K562 (cell line): ENCODE data around the gene SMYD1. TPM values are rescaled to one million over a fixed set of nuclear protein-coding genes. Genes with fewer than 3 reads are reported as not detected.

Experiments
- ATAC-seq: fragments of 200-7000 bp; cut with Tn5 transposase; 3 replicates; pipeline ENCODE4 v1.9.1; 2020; ENCODE audit warnings: moderate library complexity
- BruUV-seq: library from RNA; stranded (reverse); fragments of 400-500 nt; replicated peaks from 2 replicates; lab custom pipeline; 2021; lab: Mats Ljungman, UMichigan
- CTCF ChIA-PET: fragments of 300-600 bp; formaldehyde crosslinking; extraction: SDS; loops from one replicate; lab custom pipeline; 2021; ENCODE audit warnings: low intra/inter-chr PET ratio; lab: Yijun Ruan, JAX
- POLR2A ChIA-PET: fragments of 300-600, 350-650 bp; sonication (Branson Sonifier 250); formaldehyde crosslinking; extraction: SDS; loops from one replicate; lab custom pipeline; 2021; ENCODE audit warnings: antibody characterized with exemption, inconsistent platforms; lab: Yijun Ruan, JAX
- DNase-seq, 4 experiments: peaks; one replicate each; pipeline versions ENCODE4 v3.0.0 to v3.0.0-alpha.2; 2011 to 2018; ENCODE audit warnings: low spot score in 3 of 4, mixed read lengths in 3 of 4; ENCODE audit errors: extremely low read depth in 1 of 4
- FAIRE-seq: peaks from 2 replicates; lab custom pipeline; 2011; peaks lifted over from hg19 to GRCh38; lab: Jason Lieb, UNC
- H2AFZ ChIP-seq: 2 replicates; pipeline ENCODE4 v1.6.0; 2011; ENCODE audit warnings: low read depth, low read length, control low read depth, inconsistent platforms
- H3K27ac ChIP-seq: fragments of 200-600 bp; 3 replicates; pipeline ENCODE4 v1.8.0; 2011; ENCODE audit warnings: low read depth, mild to moderate bottlenecking, control low read depth, inconsistent platforms, low read length, moderate library complexity, mixed read lengths; ENCODE audit errors: extremely low read depth
- H3K27me3 ChIP-seq, 2 experiments: fragments of 300-600 bp in 1 of 2; 2 replicates in 1 of 2; 3 replicates in 1 of 2; pipeline versions ENCODE4 v1.6.0 to v1.8.0; 2011; ENCODE audit warnings: inconsistent platforms in 2 of 2, low read length in 2 of 2, mild to moderate bottlenecking in 1 of 2, mixed read lengths in 1 of 2, moderate library complexity in 1 of 2; ENCODE audit not compliant: control insufficient read depth in 2 of 2, insufficient read depth in 2 of 2
- H3K36me3 ChIP-seq: fragments of 300-600 bp; 3 replicates; pipeline ENCODE4 v1.8.0; 2011; ENCODE audit warnings: mild to moderate bottlenecking, low read length, inconsistent platforms; ENCODE audit not compliant: control insufficient read depth, insufficient read depth
- H3K4me1 ChIP-seq, 2 experiments: fragments of 200-600 bp in 1 of 2; replicated peaks in 1 of 2; 2 replicates in 1 of 2; 3 replicates in 1 of 2; pipeline versions ENCODE4 v1.5.1 to v1.8.0; 2011; ENCODE audit warnings: inconsistent platforms in 2 of 2, low read length in 2 of 2, mild to moderate bottlenecking in 1 of 2, mixed read lengths in 1 of 2, moderate library complexity in 1 of 2; ENCODE audit not compliant: control insufficient read depth in 2 of 2, insufficient read depth in 2 of 2
- H3K4me2 ChIP-seq: 2 replicates; pipeline ENCODE4 v1.6.1; 2011; ENCODE audit warnings: low read length, control low read depth, inconsistent platforms, mixed read lengths; ENCODE audit not compliant: insufficient read depth
- H3K4me3 ChIP-seq: fragments of 200-600 bp; sonication (generic), shearing (Covaris generic); 2 replicates; pipeline ENCODE4 v1.5.1; 2016; ENCODE audit warnings: control low read depth, inconsistent platforms
- H3K79me2 ChIP-seq: fragments of 200-600 bp; 3 replicates; pipeline ENCODE4 v1.8.0; 2011; ENCODE audit warnings: low read length, inconsistent platforms; ENCODE audit not compliant: control insufficient read depth, insufficient read depth
- H3K9ac ChIP-seq, 2 experiments: 2 replicates each; pipeline versions ENCODE4 v1.6.0 to v1.6.1; 2011; ENCODE audit warnings: low read depth in 2 of 2, low read length in 2 of 2, control low read depth in 1 of 2, inconsistent platforms in 1 of 2, mild to moderate bottlenecking in 1 of 2, mixed read lengths in 1 of 2; ENCODE audit not compliant: insufficient read depth in 1 of 2
- H3K9me1 ChIP-seq: one replicate; pipeline ENCODE4 v1.6.0; 2011; ENCODE audit warnings: inconsistent platforms, mild to moderate bottlenecking, low read length, moderate library complexity; ENCODE audit not compliant: control insufficient read depth, insufficient read depth
- H3K9me3 ChIP-seq: replicated peaks from 2 replicates; pipeline ENCODE4 v1.5.1; 2011; ENCODE audit warnings: low read depth, low read length, inconsistent platforms; ENCODE audit not compliant: control insufficient read depth, insufficient read depth
- H4K20me1 ChIP-seq: replicated peaks from 2 replicates; pipeline ENCODE4 v1.6.1; 2011; ENCODE audit warnings: low read length, inconsistent platforms, mixed read lengths; ENCODE audit not compliant: control insufficient read depth, insufficient read depth
- BCLAF1 ChIP-seq, 2 experiments: fragments of 450-650 bp in 1 of 2; IDR thresholded peaks; 2 replicates each; pipeline ENCODE4 v1.6.1; 2011 to 2017; ENCODE audit warnings: low read depth in 2 of 2, antibody characterized with exemption in 1 of 2, borderline replicate concordance in 1 of 2, low read length in 1 of 2, mild to moderate bottlenecking in 1 of 2, mixed read lengths in 1 of 2; ENCODE audit not compliant: control insufficient read depth in 1 of 2
- EZH2 ChIP-seq: IDR thresholded peaks from 2 replicates; pipeline ENCODE4 v1.6.1; 2012; ENCODE audit warnings: low read depth, mild to moderate bottlenecking, inconsistent platforms, low read length, borderline replicate concordance
- RFX5 ChIP-seq: IDR thresholded peaks from 2 replicates; pipeline ENCODE4 v1.6.1; 2011; ENCODE audit warnings: low read depth, mild to moderate bottlenecking, improper control_type of control experiment, low read length
- ZBED1 ChIP-seq: IDR thresholded peaks from 2 replicates; pipeline ENCODE4 v1.6.1; 2014
- ZSCAN29 ChIP-seq: fragments of 450-650 bp; IDR thresholded peaks from 2 replicates; pipeline ENCODE4 v1.6.1; 2017
- WGBS: fragments of 100-300 bp; shearing (Covaris generic); methylation state at CpG from one replicate; pipeline ENCODE4 v1.1.6; 2016; ENCODE audit warnings: low coverage, mixed read lengths; ENCODE audit not compliant: insufficient coverage; ENCODE audit errors: missing lambda C conversion rate; 5-methylcytosine and 5-hydroxymethylcytosine counted together
- in situ Hi-C: fragments of 300-500 bp; cut with MboI; formaldehyde crosslinking; loops from 4 replicates; pipeline ENCODE4 v1.15.0; 2018; ENCODE audit warnings: inconsistent platforms, mixed read lengths
- intact Hi-C: fragments of 100-400 bp; cut with micrococcal nuclease; formaldehyde crosslinking; loops from 2 replicates; pipeline ENCODE4 v1.14.2; 2022
- polyA plus RNA-seq, 8 experiments: library from polyadenylated mRNA; depleted of rRNA in 4 of 8; stranded (reverse) in 5 of 8; unstranded in 3 of 8; fragments of >200 nt; fragmentation: Nextera tagmentation in 2 of 8; fragmentation: Illumina TruSeq in 1 of 8; extraction: Ambion mirVana in 2 of 8; extraction: Trizol in 1 of 8; gene quantifications; 2 replicates each; pipeline versions ENCODE4 v1.2.1 to v1.2.3, GENCODE V29; 2011 to 2014; ENCODE audit warnings: inconsistent platforms in 1 of 8, missing spikeins in 1 of 8
- total RNA-seq, 7 experiments: library from RNA; depleted of rRNA in 6 of 7; stranded (reverse); fragments of >200 nt in 6 of 7; fragmentation: Illumina TruSeq in 2 of 7; extraction: Trizol in 2 of 7; gene quantifications; 2 replicates each; pipeline versions ENCODE4 v1.2.1 to v1.2.3, GENCODE V29; 2011 to 2021; ENCODE audit warnings: low replicate concordance in 1 of 7

Gene SMYD1
- total and polyA plus RNA-seq, 9 of the 15 experiments (the other 6 are each of a cell fraction or from before 2014, with no cell fraction given) = not detected

- CTCF ChIA-PET = no interaction called here
- 1% methylated on average over 12 of the region's 12 CpGs for WGBS
- BruUV-seq = no TSS peak
- no peak within 1 kb of the TSS for H2AFZ ChIP-seq
- no peaks in the 10 kb centered on the region for H3K4me1 ChIP-seq
- H4K20me1 ChIP-seq = peaks cover 2% of the 10 kb centered on the region; the same call in 1 of the 2 replicates
- POLR2A ChIA-PET = no interaction called here
- H3K79me2 ChIP-seq = no peaks in the 10 kb centered on the region
- FAIRE-seq (no peak), ATAC-seq (no peak), DNase-seq (no peak)
- no peak within 1 kb of the TSS for H3K27ac ChIP-seq
- H3K36me3 ChIP-seq = no peaks in the 10 kb centered on the region
- in situ Hi-C loops = no loop called here
- no peak within 1 kb of the TSS for H3K9ac ChIP-seq
- intact Hi-C loops = no loop called here
- no peaks in the 10 kb centered on the region for H3K9me3 ChIP-seq
- H3K27me3 ChIP-seq = peaks cover 27 to 64% of the 10 kb centered on the region in 2 experiments
- no peak within 1 kb of the TSS for H3K4me3 ChIP-seq
- peaks cover 2% of the 10 kb centered on the region for H3K9me1 ChIP-seq
- H3K4me2 ChIP-seq = no peak within 1 kb of the TSS
- TF ChIP-seq BCLAF1 (IDR thresholded peaks at IDR 0.05; ENCODE audit: borderline replicate concordance in 1 of 2, control insufficient read depth in 1 of 2, low read depth in 2 of 2, low read length in 1 of 2) (no peak), RFX5 (no peak), ZSCAN29 (no peak), ZBED1 (no peak), EZH2 (no peak)
Measured at GRCh38 chr2:88127888-88128653, 60.4 kb downstream of the SMYD1 start, which contains the start of gene FABP1. Gene FABP1 (minus strand): TSS chr2:88128062. CDS start chr2:88128017, 45 bp downstream.
